ENCODE results near the gene NRG3.

Gene NRG3

GRCh38 chr10:81874875-81875466 is at the start of gene NRG3:
Gene NRG3, plus strand, starts transcription at chr10:81875194.
- no peak for DNase-seq (ENCODE audit: low spot score)

GRCh38 chr10:81828251-81828650 is 46.7 kb upstream of the NRG3 start:
- no peak for DNase-seq (ENCODE audit: low spot score)

GRCh38 chr10:81831060-81831459 is 43.9 kb upstream of the NRG3 start:
- no peak for DNase-seq (ENCODE audit: low spot score)

- DNase-seq (ENCODE audit: low spot score) = no peak
Observed at GRCh38 chr10:81838950-81839349, 36.0 kb upstream of the NRG3 start.

- no peak for DNase-seq (ENCODE audit: low spot score)
Observed at GRCh38 chr10:81843042-81843441, 32.0 kb upstream of the NRG3 start.

GRCh38 chr10:81847675-81848074 is 27.3 kb upstream of the NRG3 start:
- DNase-seq (ENCODE audit: low spot score) = no peak

- no peak for DNase-seq (ENCODE audit: low spot score)
Observed at GRCh38 chr10:81848514-81848913, 26.5 kb upstream of the NRG3 start.

- no peak for DNase-seq (ENCODE audit: low spot score)
Observed at GRCh38 chr10:81848931-81849330, 26.1 kb upstream of the NRG3 start.

GRCh38 chr10:81862596-81862995 is 12.4 kb upstream of the NRG3 start:
- no peak for DNase-seq (ENCODE audit: low spot score)

GRCh38 chr10:81863771-81864170 is 11.2 kb upstream of the NRG3 start:
- no peak for DNase-seq (ENCODE audit: low spot score)

GRCh38 chr10:81865581-81865980 is 9.4 kb upstream of the NRG3 start:
- no peak for DNase-seq (ENCODE audit: low spot score)

- DNase-seq (ENCODE audit: low spot score) = no peak
Observed at GRCh38 chr10:81866753-81867152, 8.2 kb upstream of the NRG3 start.

GRCh38 chr10:81870472-81870871 is 4.5 kb upstream of the NRG3 start:
- no peak for DNase-seq (ENCODE audit: low spot score)

GRCh38 chr10:81871558-81871957 is 3.4 kb upstream of the NRG3 start:
- DNase-seq (ENCODE audit: low spot score) = no peak

GRCh38 chr10:81872206-81872862 is 2.7 kb upstream of the NRG3 start:
- no peak for DNase-seq (ENCODE audit: low spot score)

- no peak for DNase-seq (ENCODE audit: low spot score)
Observed at GRCh38 chr10:81873231-81873931, 1.6 kb upstream of the NRG3 start.

GRCh38 chr10:81873932-81874816 is 820 bp upstream of the NRG3 start:
- no peak for DNase-seq (ENCODE audit: low spot score)

- no peak for DNase-seq (ENCODE audit: low spot score)
Observed at GRCh38 chr10:81875467-81876252, 666 bp downstream of the NRG3 start.

GRCh38 chr10:81876253-81877077 is 1.5 kb downstream of the NRG3 start:
- DNase-seq (ENCODE audit: low spot score) = no peak

- no peak for DNase-seq (ENCODE audit: low spot score)
Observed at GRCh38 chr10:81877596-81877995, 2.6 kb downstream of the NRG3 start.

- no peak for DNase-seq (ENCODE audit: low spot score)
Observed at GRCh38 chr10:81882011-81882410, 7.0 kb downstream of the NRG3 start.

Measured in SW480 (cell line).